ENCODE measurements around the gene MPLKIP.
"Not testable (repeated sequence)": the region's sequence is repeated elsewhere in the genome, so short reads cannot be mapped to it uniquely, and the experiment has no call there.

Gene MPLKIP

GRCh38 chr7:40122940-40123254 is 11.5 kb downstream of the MPLKIP start:
- DNase-seq, result no peak

DNA sequence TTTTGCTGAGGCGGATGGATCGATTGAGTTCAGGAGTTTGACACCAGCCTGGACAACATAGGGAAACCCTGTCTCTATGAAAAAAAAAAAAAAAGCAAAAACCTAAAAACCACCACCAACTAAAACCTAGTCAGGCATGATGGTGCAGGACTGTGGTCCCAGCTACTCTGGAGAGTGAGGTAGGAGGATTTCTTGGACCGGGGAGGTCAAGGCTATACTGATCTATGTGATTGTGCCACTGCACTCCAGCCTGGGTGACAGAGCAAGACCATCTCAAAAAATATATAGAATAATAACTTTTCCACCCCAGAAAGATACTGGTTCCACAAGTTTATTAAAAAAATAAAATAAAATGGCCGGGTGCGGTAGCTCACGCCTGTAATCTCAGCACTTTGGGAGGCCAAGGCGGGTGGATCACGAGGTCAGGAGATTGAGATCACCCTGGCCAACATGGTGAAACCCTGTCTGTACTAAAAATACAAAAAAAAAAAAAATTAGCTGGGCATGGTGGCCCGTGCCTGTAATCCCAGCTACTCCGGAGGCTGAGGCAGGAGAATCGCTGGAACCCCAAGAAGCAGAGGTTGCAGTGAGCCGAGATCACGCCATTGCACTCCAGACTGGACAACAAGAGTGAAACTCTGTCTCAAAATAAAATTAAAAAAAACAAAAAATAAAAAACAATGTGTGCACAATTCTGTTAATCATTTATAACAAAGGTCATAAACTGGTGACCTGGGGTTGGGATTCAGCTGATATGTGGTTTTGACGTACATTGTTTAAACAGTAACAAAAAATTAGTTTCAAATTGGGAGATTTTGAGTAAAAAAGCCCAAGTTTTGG is 12.1 kb downstream of the MPLKIP start:
- DNase-seq, result not testable (repeated sequence)

DNA sequence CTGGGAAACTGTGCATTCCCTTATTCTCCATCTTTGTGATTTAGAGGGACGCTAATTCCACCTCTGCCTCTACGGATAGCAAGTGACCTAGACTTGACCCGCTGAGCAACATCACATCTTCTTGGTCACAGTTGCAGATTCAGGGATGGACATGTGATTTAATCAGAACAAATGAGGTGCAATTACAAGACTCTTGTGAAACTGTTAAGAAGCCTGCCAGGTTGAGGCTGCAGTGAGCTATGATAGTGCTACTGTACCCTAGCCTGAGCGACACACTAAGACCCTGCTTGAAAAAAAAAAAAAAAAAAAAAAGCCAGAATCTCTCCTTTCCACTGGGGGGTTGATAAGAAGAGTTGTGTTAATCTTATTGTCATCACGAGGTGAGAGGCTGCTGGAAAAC is 14.4 kb downstream of the MPLKIP start:
- DNase-seq, result no peak

DNA sequence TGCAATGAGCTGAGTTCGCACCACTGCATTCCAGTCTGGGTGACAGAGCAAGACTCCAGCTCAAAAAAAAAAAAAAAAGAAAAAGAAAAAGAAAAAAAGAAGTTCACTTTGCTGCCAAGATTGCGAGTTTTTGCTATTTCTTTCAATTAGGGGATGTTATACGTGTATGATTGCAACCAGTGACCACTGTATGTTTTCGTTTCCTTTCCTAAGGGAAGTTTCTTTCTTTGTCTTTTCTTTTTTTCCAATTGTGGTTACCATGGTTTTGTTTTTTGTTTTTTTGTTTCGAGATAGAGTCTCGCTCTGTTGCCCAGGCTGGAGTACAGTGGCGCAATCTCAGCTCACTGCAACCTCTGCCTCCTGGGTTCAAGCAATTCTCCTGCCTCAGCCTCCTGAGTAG is 16.2 kb downstream of the MPLKIP start:
- not testable (repeated sequence) for DNase-seq

DNA sequence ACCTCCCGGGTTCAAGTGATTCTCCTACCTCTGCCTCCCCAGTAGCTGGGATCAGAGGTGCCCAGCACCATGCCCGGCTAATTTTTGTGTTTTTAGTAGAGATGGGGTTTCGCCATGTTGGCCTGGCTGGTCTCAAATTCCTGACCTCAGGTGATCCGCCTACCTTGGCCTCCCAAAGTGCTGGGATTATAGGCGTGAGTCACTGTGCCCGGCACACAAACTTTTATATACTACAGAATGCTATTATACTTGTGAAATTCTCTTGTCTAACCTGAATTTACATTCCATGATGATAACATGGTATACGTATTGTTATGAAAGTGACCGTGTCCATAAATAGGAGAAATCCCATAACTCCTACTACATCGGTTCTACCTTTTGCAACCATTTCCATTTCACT is 17.2 kb downstream of the MPLKIP start:
- not testable (repeated sequence) for DNase-seq

GRCh38 chr7:40115936-40116335 is 18.5 kb downstream of the MPLKIP start:
- DNase-seq, result no peak

- DNase-seq, result no peak
Observed at GRCh38 chr7:40105879-40106473, 28.4 kb downstream of the MPLKIP start.

DNA sequence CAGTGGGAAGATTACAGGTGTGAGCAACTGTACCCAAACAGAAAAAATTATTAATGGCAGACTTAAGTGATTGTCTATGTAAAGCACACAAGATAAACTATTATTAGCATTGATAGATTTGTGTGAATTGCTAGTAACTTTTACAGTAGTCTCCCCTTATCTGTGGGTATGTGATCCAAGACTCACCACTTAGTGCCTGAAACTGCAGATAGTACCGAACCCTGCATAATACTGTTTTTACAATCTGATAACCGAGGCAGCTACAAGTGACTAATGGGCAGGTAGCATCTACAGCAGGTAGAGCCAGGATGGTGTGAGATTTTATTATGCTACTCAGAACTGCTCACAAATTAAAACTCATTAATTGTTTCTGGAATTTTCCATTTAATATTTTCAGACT is 31.5 kb downstream of the MPLKIP start:
- DNase-seq, result no peak

DNA sequence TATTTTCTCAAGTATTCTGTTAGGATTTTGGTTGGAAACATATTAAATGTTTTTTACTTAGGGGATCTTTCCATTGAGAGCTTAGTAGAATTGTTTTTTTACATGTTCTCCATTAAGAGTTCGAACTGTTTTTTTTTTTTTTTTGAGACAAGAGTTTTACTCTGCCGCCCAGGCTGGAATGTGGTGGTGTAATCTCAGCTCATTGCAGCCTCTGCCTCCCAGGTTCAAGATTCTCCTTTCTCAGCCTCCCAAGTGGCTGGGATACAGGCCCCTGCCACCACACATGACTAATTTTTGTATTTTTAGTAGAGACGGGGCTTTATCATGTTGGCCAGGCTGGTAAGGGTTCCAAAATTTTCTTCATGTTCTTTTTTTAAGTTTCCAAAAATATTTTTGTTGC is 33.2 kb downstream of the MPLKIP start:
- DNase-seq, result no peak

GRCh38 chr7:40099837-40100236 is 34.6 kb downstream of the MPLKIP start:
- DNase-seq, result no peak

DNA sequence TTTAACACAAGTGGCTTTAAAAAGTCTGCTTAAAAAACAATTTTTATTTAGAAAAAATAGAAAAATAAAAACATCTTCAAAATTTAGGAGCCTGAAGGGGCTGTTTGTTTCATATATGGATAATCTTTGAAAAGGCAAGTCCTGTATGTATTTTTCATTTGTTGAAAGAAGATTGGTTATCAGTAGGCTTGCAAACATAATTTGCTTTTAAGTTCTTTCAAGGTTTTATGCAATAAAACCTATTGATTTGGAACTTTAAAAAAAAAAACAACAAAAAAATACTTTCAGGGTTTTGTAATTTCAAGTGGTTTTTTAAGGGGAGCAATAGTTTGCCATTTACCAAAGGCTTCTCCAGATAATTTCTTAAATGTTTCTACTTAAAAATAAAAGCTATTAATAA is 35.6 kb downstream of the MPLKIP start:
- DNase-seq, result no peak

DNA sequence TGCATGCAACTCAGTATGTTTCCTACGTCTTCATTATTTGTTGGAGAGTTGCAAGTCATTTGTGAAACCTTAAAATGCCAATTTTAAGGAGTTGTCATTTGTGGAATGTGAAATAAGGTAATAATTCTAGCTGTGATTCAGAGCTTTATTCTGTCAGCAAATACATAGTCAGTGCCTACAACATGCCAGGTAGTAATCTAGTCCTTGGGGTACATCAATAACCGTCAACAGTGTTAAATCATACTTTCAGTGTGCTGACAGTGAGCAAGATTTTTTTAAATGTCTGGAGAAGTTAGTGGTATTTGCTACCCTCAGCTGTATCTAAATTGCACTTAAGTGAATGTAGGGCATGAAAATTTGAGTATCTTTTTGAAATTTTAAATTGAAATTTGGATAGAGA is 36.7 kb downstream of the MPLKIP start:
- no peak for DNase-seq

DNA sequence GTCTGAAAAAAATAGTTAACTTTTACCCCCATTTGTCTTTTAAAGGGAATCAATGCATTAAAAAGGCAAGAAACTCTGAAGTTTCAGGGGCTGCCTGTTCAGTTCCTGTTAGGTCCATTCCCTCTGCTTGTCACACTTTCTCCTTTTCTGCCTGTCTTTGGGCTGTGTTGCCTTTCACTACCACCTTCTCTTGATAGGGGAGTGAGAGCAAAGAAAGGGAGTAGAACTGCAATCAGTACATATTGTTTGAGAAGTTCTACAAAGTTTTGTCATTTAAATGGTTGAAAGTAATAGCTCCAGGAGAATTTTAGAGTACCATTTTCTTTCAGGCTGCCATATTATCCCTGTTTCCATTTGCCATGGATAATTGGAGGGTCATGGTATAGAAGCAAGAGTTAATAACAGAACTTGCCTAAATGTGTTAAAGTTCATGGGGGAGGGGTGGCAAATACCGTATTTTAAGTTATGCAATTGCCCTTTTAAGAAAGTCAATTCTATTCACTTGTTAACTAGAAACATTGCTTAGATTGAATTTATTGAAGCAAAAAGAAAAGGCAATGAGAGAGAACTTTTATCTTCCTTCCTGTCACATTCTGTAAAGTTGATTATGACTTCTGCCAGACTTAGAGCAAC is 38.6 kb downstream of the MPLKIP start:
- DNase-seq, result no peak

- no peak for DNase-seq
Observed at GRCh38 chr7:40095230-40095629, 39.2 kb downstream of the MPLKIP start.

GRCh38 chr7:40093631-40094350 is 40.6 kb downstream of the MPLKIP start:
- no peak for DNase-seq

GRCh38 chr7:40092182-40092581 is 42.2 kb downstream of the MPLKIP start:
- no peak for DNase-seq

DNA sequence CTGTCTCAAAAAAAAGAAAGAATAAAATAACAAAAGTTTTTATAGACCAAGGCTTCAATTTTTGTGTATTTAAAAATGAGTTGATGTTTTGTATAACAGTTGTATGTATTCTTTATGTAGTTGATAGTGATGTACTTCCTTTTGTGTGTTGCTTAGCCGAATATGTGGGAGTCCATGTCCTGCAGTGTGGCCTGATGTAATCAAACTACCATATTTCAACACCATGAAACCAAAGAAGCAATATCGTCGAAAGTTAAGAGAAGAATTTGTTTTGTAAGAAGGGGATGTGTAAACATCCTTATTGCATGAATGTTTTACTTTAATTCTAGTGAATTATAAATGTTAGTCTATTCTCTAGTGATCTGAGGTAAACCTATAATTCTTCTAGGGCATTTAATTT is 56.6 kb downstream of the MPLKIP start:
- DNase-seq, result no peak
